ENCODE results near the gene SYNPO. TPM values are rescaled to one million over a fixed set of nuclear protein-coding genes. Genes with fewer than 3 reads are reported as not detected.
A peak's percentile ranks its signal among the peaks of the same experiment; 100 is the strongest.

The SYNPO gene
- total and polyA plus RNA-seq, 7 donors: 136 to 855 (median 628) TPM

DNA sequence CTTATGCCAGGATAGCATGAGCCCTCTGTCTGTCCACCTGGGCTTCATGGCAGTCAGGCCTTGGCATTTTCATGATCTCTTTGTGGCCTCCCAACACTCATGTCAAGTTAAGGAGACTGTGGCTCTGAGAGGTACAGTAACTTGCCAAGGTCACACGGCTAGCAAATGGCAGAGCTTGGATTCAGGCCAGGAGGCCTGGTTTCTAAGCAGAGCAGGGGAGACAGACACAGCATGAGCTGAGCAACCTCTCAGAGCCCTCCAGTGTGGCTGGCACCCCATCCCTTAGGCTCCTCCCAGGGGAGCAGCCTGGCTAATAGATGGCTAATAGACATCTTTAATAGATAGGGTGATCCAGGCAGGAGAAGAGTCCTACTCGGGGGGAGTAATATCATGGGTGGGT lies 4.1 kb downstream of the SYNPO start:
- H3K4me3 ChIP-seq: no peak overlapping the region
- peak in 2 of 4 donors; percentile 2 to 13 for ATAC-seq
- no peaks in the 10 kb centered on the region for H3K9me3 ChIP-seq
- peaks cover 95% of the 10 kb centered on the region for H3K4me1 ChIP-seq
- intact Hi-C loops (cut with DNase I): no loop called here
- H3K27me3 ChIP-seq (ENCODE audit: insufficient read depth in 3 of 3, low read length in 2 of 3): no peaks in the 10 kb centered on the region
- WGBS, 3 donors: 16 to 48% (median 19%) methylated on average over 2 of the region's 2 CpGs
- peak in 1 of 2 donors; percentile 41 for DNase-seq
- peaks cover 0 to 16% of the 10 kb centered on the region in 2 donors for H3K36me3 ChIP-seq (ENCODE audit: insufficient read depth in 1 of 2, low read depth in 1 of 2)
- H3K27ac ChIP-seq: peak overlapping the region; percentile 89
- no peak for TF ChIP-seq CTCF (IDR thresholded peaks at IDR 0.05)

DNA sequence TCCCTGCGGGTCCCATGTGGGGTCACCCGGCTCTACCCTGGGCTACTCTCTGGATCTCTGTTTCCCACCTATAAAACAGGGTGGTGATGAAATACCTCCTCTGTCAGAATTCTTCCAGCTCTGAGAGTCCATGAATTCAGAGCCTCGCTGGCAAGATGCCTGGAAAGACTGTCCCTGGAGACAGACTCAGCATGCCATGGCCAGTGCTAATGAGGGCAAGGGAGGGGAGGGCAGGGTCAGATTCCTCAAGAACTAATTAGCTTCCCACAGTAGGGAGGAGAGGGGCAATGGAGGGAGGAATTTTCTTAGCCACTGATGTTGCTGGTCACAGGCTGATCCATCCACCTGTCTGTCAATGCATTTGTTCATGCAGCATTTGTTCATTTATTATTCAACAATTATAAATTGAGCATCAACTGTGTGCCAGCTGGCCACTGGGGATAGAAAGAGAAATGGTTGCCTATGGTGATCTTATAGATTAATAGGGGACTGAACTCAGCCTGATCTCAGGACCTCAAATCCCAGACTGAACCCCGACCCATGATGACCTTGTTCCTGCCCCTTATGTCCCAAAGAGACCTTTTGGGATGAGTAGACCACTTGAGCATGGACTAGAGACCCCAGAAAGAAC lies 4.7 kb downstream of the SYNPO start:
- peak; percentile 76 to 87 for DNase-seq
- Histone ChIP-seq H3K4me3 (no peak overlapping the region), H3K27me3 (ENCODE audit: insufficient read depth in 3 of 3, low read length in 2 of 3) (no peaks in the 10 kb centered on the region), H3K36me3 (ENCODE audit: insufficient read depth in 1 of 2, low read depth in 1 of 2) (peaks cover 0 to 22% of the 10 kb centered on the region in 2 donors), H3K27ac (peak overlapping the region; percentile 89), H3K9me3 (no peaks in the 10 kb centered on the region), H3K4me1 (peaks cover 93% of the 10 kb centered on the region)
- intact Hi-C loops (cut with DNase I): loop anchor here in 1 of 2 donors (5.0 kb wide), 1 partner anchor 53 kb away; no protein-coding TSS in a partner anchor
- ATAC-seq: peak in 2 of 4 donors; percentile 15 to 16
- TF ChIP-seq CTCF (IDR thresholded peaks at IDR 0.05): no peak
- 28 to 38% (median 34%) methylated on average over 4 of the region's 4 CpGs for WGBS, 3 donors

DNA sequence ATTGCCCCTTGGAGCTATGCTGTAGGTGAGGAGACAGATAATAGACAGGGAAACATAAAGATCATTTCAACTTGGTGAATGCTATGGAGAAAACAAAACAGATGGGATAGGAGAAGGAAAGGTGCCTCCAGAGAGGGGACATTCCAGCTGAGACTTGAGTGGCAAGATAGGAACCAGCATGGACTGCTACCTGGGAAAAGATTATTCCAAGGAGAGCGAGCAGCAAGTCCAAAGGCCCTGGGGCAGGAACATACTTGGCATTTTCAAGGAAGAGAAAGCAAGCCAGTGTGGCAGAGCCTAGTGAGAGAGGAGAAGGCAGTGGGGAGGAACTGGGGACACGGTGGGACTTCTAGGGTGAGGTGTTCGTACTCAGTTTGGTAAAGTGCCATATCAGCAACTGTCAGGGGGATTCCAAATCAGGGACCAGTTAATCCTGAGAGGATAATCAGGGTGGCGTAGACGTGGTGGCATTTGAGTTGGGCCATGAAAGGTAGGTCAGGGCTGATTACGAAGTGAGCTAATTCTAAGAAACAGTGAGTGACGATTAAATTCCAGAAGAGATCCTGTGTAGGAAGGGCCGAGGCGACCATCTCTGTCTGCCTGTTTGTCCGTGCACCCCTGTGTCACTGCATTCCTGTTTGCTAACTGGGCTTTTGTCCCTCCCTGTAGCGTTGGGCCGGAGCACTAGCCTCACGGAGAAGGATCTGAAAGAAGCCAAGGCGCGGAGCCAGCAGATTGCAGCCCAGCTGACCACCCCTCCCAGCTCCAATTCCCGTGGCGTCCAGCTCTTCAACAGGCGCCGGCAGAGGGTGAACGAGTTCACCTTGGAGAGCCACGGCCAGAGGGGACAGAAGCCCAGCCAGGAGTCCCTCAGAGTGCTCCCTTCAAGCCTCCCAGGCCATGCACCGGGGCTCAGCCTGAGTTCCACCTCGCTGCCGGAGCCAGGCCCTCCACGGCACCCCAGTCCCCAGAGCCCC lies 7.1 kb downstream of the SYNPO start:
- TF ChIP-seq CTCF (IDR thresholded peaks at IDR 0.05): no peak
- Histone ChIP-seq H3K4me3 (no peak overlapping the region), H3K27me3 (ENCODE audit: insufficient read depth in 3 of 3, low read length in 2 of 3) (no peaks in the 10 kb centered on the region), H3K27ac (peak overlapping the region; percentile 89), H3K36me3 (ENCODE audit: insufficient read depth in 1 of 2, low read depth in 1 of 2) (peaks cover 0 to 30% of the 10 kb centered on the region in 2 donors), H3K9me3 (no peaks in the 10 kb centered on the region), H3K4me1 (peaks cover 92% of the 10 kb centered on the region)
- intact Hi-C loops (cut with DNase I): loop anchor here in 1 of 2 donors (5.0 kb wide), 1 partner anchor 55 kb away; no protein-coding TSS in a partner anchor
- ATAC-seq (peak; percentile 66 to 77 (median 74)), DNase-seq (peak; percentile 84 to 94)
- WGBS, 3 donors: 14 to 27% (median 20%) methylated on average over 25 of the region's 25 CpGs

DNA sequence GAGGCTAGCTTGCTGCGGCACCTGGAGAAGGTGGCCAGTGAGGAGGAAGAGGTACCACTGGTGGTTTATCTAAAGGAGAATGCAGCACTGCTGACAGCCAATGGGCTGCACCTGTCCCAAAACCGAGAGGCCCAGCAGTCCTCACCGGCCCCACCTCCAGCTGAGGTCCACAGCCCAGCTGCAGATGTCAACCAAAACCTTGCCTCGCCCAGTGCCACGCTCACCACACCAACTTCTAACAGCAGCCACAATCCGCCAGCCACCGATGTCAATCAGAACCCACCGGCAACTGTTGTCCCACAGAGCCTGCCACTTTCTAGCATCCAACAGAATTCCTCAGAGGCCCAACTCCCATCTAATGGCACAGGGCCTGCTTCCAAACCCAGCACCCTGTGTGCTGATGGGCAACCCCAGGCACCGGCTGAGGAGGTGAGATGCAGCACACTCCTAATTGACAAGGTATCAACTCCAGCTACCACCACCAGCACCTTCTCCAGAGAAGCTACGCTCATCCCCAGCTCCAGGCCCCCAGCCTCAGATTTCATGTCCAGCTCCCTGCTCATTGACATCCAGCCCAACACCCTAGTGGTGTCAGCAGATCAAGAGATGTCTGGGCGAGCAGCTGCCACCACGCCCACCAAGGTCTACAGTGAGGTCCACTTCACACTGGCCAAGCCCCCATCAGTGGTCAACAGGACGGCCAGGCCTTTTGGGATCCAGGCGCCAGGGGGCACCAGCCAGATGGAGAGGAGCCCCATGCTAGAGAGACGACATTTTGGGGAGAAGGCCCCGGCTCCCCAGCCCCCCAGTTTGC lies 8.0 kb downstream of the SYNPO start:
- 48 to 67% (median 58%) methylated on average over 16 of the region's 16 CpGs for WGBS, 3 donors
- TF ChIP-seq CTCF (IDR thresholded peaks at IDR 0.05): no peak
- DNase-seq (no peak), ATAC-seq (peak; percentile 28 to 53 (median 32))
- intact Hi-C loops (cut with DNase I): loop anchor here in 1 of 2 donors (5.0 kb wide), 1 partner anchor 56 kb away; no protein-coding TSS in a partner anchor
- Histone ChIP-seq H3K4me3 (no peak overlapping the region), H3K27ac (peak overlapping the region; percentile 89), H3K36me3 (ENCODE audit: insufficient read depth in 1 of 2, low read depth in 1 of 2) (peaks cover 0 to 30% of the 10 kb centered on the region in 2 donors), H3K9me3 (no peaks in the 10 kb centered on the region), H3K27me3 (ENCODE audit: insufficient read depth in 3 of 3, low read length in 2 of 3) (no peaks in the 10 kb centered on the region), H3K4me1 (peaks cover 92% of the 10 kb centered on the region)
